ENCODE data around the gene ATG3.

- no peak for TF ChIP-seq POLR2A (IDR thresholded peaks at IDR 0.05)
- no peak for TF ChIP-seq CTCF (IDR thresholded peaks at IDR 0.05)
Observed at GRCh38 chr3:112564940-112565305, 3.2 kb upstream of the ATG3 start.
